ENCODE data around the gene CLASP1. TPM values are rescaled to one million over a fixed set of nuclear protein-coding genes. Genes with fewer than 3 reads are reported as not detected.

Gene CLASP1
- total RNA-seq, 1 donor from 2014 or later: 90.4 TPM

GRCh38 chr2:121504316-121504715, 144.9 kb downstream of the CLASP1 start:
- Histone ChIP-seq H3K27ac (no peak overlapping the region), H3K4me3 (no peak overlapping the region), H3K36me3 (peaks cover 0 to 19% of the 10 kb centered on the region in 2 donors), H3K4me1 (peaks cover 37% of the 10 kb centered on the region), H3K9me3 (no peaks in the 10 kb centered on the region), H3K27me3 (no peaks in the 10 kb centered on the region)
- no peak for TF ChIP-seq POLR2A (IDR thresholded peaks at IDR 0.05)
- TF ChIP-seq, protein P1, sequence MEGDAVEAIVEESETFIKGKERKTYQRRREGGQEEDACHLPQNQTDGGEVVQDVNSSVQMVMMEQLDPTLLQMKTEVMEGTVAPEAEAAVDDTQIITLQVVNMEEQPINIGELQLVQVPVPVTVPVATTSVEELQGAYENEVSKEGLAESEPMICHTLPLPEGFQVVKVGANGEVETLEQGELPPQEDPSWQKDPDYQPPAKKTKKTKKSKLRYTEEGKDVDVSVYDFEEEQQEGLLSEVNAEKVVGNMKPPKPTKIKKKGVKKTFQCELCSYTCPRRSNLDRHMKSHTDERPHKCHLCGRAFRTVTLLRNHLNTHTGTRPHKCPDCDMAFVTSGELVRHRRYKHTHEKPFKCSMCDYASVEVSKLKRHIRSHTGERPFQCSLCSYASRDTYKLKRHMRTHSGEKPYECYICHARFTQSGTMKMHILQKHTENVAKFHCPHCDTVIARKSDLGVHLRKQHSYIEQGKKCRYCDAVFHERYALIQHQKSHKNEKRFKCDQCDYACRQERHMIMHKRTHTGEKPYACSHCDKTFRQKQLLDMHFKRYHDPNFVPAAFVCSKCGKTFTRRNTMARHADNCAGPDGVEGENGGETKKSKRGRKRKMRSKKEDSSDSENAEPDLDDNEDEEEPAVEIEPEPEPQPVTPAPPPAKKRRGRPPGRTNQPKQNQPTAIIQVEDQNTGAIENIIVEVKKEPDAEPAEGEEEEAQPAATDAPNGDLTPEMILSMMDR (IDR thresholded peaks at IDR 0.05): no peak
- TF ChIP-seq POLR2AphosphoS5 (IDR thresholded peaks at IDR 0.05; ENCODE audit: insufficient read depth in 1 of 2, low read depth in 1 of 2): no peak
- intact Hi-C loops (cut with DNase I): no loop called here
- DNase-seq (ENCODE audit: extremely low spot score in 2 of 2): no peak

DNA sequence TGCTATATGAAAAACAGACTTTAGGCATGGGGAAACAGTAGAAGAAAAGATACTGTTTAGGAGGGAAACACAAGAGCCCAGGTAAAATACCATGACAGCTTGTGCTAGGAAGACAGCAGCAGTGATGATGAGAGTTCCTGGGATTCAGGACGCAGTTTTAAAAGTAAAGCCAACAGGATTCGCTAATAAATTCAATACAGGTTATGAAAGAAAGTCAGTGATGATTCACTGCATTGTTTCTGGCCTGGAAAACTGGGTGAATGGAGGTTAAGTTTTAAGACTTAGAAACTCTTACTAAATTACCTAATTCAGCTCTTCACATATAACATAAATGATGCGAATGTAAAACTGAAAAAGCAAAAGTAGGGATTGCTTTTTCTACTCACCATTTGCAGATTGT, 146.5 kb downstream of the CLASP1 start:
- Histone ChIP-seq H3K36me3 (peaks cover 0 to 13% of the 10 kb centered on the region in 2 donors), H3K27me3 (no peaks in the 10 kb centered on the region), H3K27ac (peak overlapping the region; percentile 20), H3K4me3 (no peak overlapping the region), H3K9me3 (no peaks in the 10 kb centered on the region), H3K4me1 (peaks cover 37% of the 10 kb centered on the region)
- intact Hi-C loops (cut with DNase I): no loop called here
- DNase-seq (ENCODE audit: extremely low spot score in 2 of 2): no peak
- TF ChIP-seq POLR2AphosphoS5 (IDR thresholded peaks at IDR 0.05; ENCODE audit: insufficient read depth in 1 of 2, low read depth in 1 of 2) (no peak), POLR2A (IDR thresholded peaks at IDR 0.05) (no peak)
- TF ChIP-seq, protein P1 (IDR thresholded peaks at IDR 0.05): no peak

- Histone ChIP-seq H3K27ac (peak overlapping the region; percentile 20), H3K9me3 (no peaks in the 10 kb centered on the region), H3K27me3 (no peaks in the 10 kb centered on the region), H3K36me3 (peaks cover 0 to 13% of the 10 kb centered on the region in 2 donors), H3K4me3 (no peak overlapping the region), H3K4me1 (peaks cover 37% of the 10 kb centered on the region)
- no peak for DNase-seq (ENCODE audit: extremely low spot score in 2 of 2)
- no peak for TF ChIP-seq POLR2A (IDR thresholded peaks at IDR 0.05)
- no peak for TF ChIP-seq POLR2AphosphoS5 (IDR thresholded peaks at IDR 0.05; ENCODE audit: insufficient read depth in 1 of 2, low read depth in 1 of 2)
- TF ChIP-seq, protein P1 (IDR thresholded peaks at IDR 0.05): no peak
- intact Hi-C loops (cut with DNase I): no loop called here
Observed at GRCh38 chr2:121502246-121502645, 147.0 kb downstream of the CLASP1 start.

GRCh38 chr2:121501554-121501953, 147.7 kb downstream of the CLASP1 start:
- H3K27ac ChIP-seq: no peak overlapping the region
- H3K4me3 ChIP-seq: no peak overlapping the region
- peaks cover 34% of the 10 kb centered on the region for H3K4me1 ChIP-seq
- peaks cover 0 to 13% of the 10 kb centered on the region in 2 donors for H3K36me3 ChIP-seq
- H3K27me3 ChIP-seq: no peaks in the 10 kb centered on the region
- no peaks in the 10 kb centered on the region for H3K9me3 ChIP-seq
- TF ChIP-seq POLR2AphosphoS5 (IDR thresholded peaks at IDR 0.05; ENCODE audit: insufficient read depth in 1 of 2, low read depth in 1 of 2) (no peak), POLR2A (IDR thresholded peaks at IDR 0.05) (no peak)
- TF ChIP-seq, protein P1 (IDR thresholded peaks at IDR 0.05): no peak
- intact Hi-C loops (cut with DNase I): no loop called here
- DNase-seq (ENCODE audit: extremely low spot score in 2 of 2): no peak

DNA sequence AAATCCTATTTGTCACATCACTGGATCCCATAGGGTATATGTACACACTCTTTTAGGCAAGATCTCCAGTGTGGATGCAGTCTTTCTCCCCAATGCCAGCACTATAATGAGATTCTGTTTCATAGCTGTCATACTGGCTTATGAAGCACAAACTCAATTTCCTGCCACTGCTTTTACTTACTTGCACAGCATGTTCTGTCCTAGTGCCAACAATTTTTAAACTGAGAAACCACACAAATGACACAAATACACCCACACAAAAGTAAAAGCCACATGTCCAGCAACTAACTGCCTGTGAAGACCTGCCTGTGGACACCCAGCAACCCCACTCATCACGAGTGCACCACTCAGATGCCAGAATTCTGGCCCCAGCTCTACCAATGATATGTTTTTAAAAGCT, 148.2 kb downstream of the CLASP1 start:
- Histone ChIP-seq H3K27me3 (no peaks in the 10 kb centered on the region), H3K4me3 (no peak overlapping the region), H3K27ac (no peak overlapping the region), H3K9me3 (no peaks in the 10 kb centered on the region), H3K4me1 (peaks cover 29% of the 10 kb centered on the region), H3K36me3 (peaks cover 0 to 13% of the 10 kb centered on the region in 2 donors)
- TF ChIP-seq, protein P1 (IDR thresholded peaks at IDR 0.05): no peak
- no peak for TF ChIP-seq POLR2AphosphoS5 (IDR thresholded peaks at IDR 0.05; ENCODE audit: insufficient read depth in 1 of 2, low read depth in 1 of 2)
- TF ChIP-seq POLR2A (IDR thresholded peaks at IDR 0.05): no peak
- intact Hi-C loops (cut with DNase I): no loop called here
- no peak for DNase-seq (ENCODE audit: extremely low spot score in 2 of 2)

Measured in vagina (tissue), 2 donors.